Vagina (tissue), 2 donors: Measurements from ENCODE around the gene WDR82.

Experiments used
- CTCF ChIP-seq, 3 experiments: fragments of 450-650 bp in 2 of 3; fragments of 200-600 bp in 1 of 3; sonication (generic) in 1 of 3; IDR thresholded peaks; one replicate each; pipeline ENCODE4 v1.5.1; 2017 to 2019; ENCODE audit warnings: antibody characterized with exemption in 3 of 3, mild to moderate bottlenecking in 2 of 3, moderate library complexity in 2 of 3
- POLR2A ChIP-seq, 2 donors: fragments of 450-650 bp; IDR thresholded peaks; one replicate each; pipeline ENCODE4 v1.6.1; 2017; ENCODE audit warnings: antibody characterized with exemption in 2 of 2, mild to moderate bottlenecking in 2 of 2, moderate library complexity in 2 of 2
- POLR2AphosphoS5 ChIP-seq, 2 donors: sonication (generic); formaldehyde crosslinking; IDR thresholded peaks; one replicate each; pipeline ENCODE4 v1.9.0; 2017; ENCODE audit warnings: antibody characterized with exemption in 2 of 2, mild to moderate bottlenecking in 2 of 2, low read depth in 1 of 2; ENCODE audit not compliant: insufficient read depth in 1 of 2

- no peak for TF ChIP-seq CTCF (IDR thresholded peaks at IDR 0.05)
- no peak for TF ChIP-seq POLR2AphosphoS5 (IDR thresholded peaks at IDR 0.05; ENCODE audit: insufficient read depth in 1 of 2, low read depth in 1 of 2)
- no peak for TF ChIP-seq POLR2A (IDR thresholded peaks at IDR 0.05)
These were observed 5.6 kb downstream of the WDR82 start for GRCh38 chr3:52272831-52273230.
